BE2C (cell line): ENCODE data around the gene SYT13.

Experiments used
- DNase-seq: peaks from one replicate; pipeline ENCODE4 v3.0.0-alpha.2; 2020
- H3K27me3 ChIP-seq: fragments of 250-450 bp; sonication (Bioruptor Pico); 2 replicates; pipeline ENCODE4 v1.5.1; 2020; ENCODE audit warnings: mild to moderate bottlenecking
- H3K36me3 ChIP-seq: fragments of 250-450 bp; sonication (Bioruptor Pico); 2 replicates; pipeline ENCODE4 v1.5.1; 2020; ENCODE audit warnings: mild to moderate bottlenecking
- H3K4me1 ChIP-seq: fragments of 250-450 bp; sonication (Bioruptor Pico); 2 replicates; pipeline ENCODE4 v1.5.1; 2020
- H3K4me3 ChIP-seq: 2 replicates; pipeline ENCODE4 v1.5.1; 2011; ENCODE audit warnings: low read depth, low read length
- H3K9me3 ChIP-seq: fragments of 250-450 bp; sonication (Bioruptor Pico); 2 replicates; pipeline ENCODE4 v1.5.1; 2020
- CTCF ChIP-seq: IDR thresholded peaks from 2 replicates; pipeline ENCODE4 v1.5.1; 2012; ENCODE audit warnings: mild to moderate bottlenecking, low read depth, low read length

Gene SYT13

GRCh38 chr11:45304111-45304991 is 18.2 kb upstream of the SYT13 start:
- no peaks in the 10 kb centered on the region for H3K9me3 ChIP-seq
- no peak for TF ChIP-seq CTCF
- H3K36me3 ChIP-seq = no peaks in the 10 kb centered on the region
- DNase-seq = no peak
- no peak overlapping the region for H3K4me3 ChIP-seq
- H3K27me3 ChIP-seq = no peaks in the 10 kb centered on the region
- H3K4me1 ChIP-seq = no peaks in the 10 kb centered on the region

- no peak for DNase-seq
Measured at GRCh38 chr11:45303316-45303715, 17.2 kb upstream of the SYT13 start.

GRCh38 chr11:45301537-45302246 is 15.6 kb upstream of the SYT13 start:
- no peaks in the 10 kb centered on the region for H3K27me3 ChIP-seq

More at GRCh38 chr11:45303316-45303715, 17.2 kb upstream of the SYT13 start:
- H3K9me3 ChIP-seq = no peaks in the 10 kb centered on the region
- no peaks in the 10 kb centered on the region for H3K4me1 ChIP-seq
- H3K36me3 ChIP-seq = no peaks in the 10 kb centered on the region
- TF ChIP-seq CTCF = no peak
- H3K4me3 ChIP-seq = no peak overlapping the region
- H3K27me3 ChIP-seq = no peaks in the 10 kb centered on the region

GRCh38 chr11:45300715-45301114 is 14.6 kb upstream of the SYT13 start:
- H3K27me3 ChIP-seq = no peaks in the 10 kb centered on the region
- no peaks in the 10 kb centered on the region for H3K36me3 ChIP-seq
- no peak for DNase-seq
- H3K9me3 ChIP-seq = no peaks in the 10 kb centered on the region
- no peak for TF ChIP-seq CTCF
- H3K4me3 ChIP-seq = no peak overlapping the region
- no peaks in the 10 kb centered on the region for H3K4me1 ChIP-seq

More at GRCh38 chr11:45301537-45302246, 15.6 kb upstream of the SYT13 start:
- no peaks in the 10 kb centered on the region for H3K36me3 ChIP-seq
- DNase-seq = no peak
- TF ChIP-seq CTCF = no peak
- no peak overlapping the region for H3K4me3 ChIP-seq
- no peaks in the 10 kb centered on the region for H3K4me1 ChIP-seq
- no peaks in the 10 kb centered on the region for H3K9me3 ChIP-seq

GRCh38 chr11:45298718-45299117 is 12.6 kb upstream of the SYT13 start:
- Histone ChIP-seq H3K9me3 (no peaks in the 10 kb centered on the region), H3K4me3 (no peak overlapping the region), H3K27me3 (no peaks in the 10 kb centered on the region), H3K36me3 (no peaks in the 10 kb centered on the region), H3K4me1 (no peaks in the 10 kb centered on the region)
- TF ChIP-seq CTCF = no peak
- no peak for DNase-seq

GRCh38 chr11:45296075-45296474 is 9.9 kb upstream of the SYT13 start:
- H3K36me3 ChIP-seq = no peaks in the 10 kb centered on the region
- H3K9me3 ChIP-seq = no peaks in the 10 kb centered on the region
- TF ChIP-seq CTCF = no peak
- H3K4me1 ChIP-seq = no peaks in the 10 kb centered on the region
- H3K4me3 ChIP-seq = no peak overlapping the region
- H3K27me3 ChIP-seq = no peaks in the 10 kb centered on the region
- DNase-seq = no peak
